ENCODE results near the gene TMEM231.
"Not testable (repeated sequence)": the region's sequence is repeated elsewhere in the genome, so short reads cannot be mapped to it uniquely, and the experiment has no call there.

GRCh38 chr16:75591927-75592326, 35.9 kb upstream of the TMEM231 start:
- not testable (repeated sequence) for TF ChIP-seq CTCF, POLR2AphosphoS5, EP300, POLR2A (IDR thresholded peaks at IDR 0.05)
